IPS-NIHi7 (cell line): ENCODE results near the gene GRM8.

Experiments used
- DNase-seq: peaks from one replicate; pipeline ENCODE4 v3.0.0; 2012; ENCODE audit warnings: mixed read lengths; ENCODE audit errors: extremely low spot score

GRM8 gene

GRCh38 chr7:127252778-127253280 lies at the start of gene GRM8:
TSS of gene GRM8 (minus strand) at chr7:127252941.
- DNase-seq, result peak; percentile 87

DNA sequence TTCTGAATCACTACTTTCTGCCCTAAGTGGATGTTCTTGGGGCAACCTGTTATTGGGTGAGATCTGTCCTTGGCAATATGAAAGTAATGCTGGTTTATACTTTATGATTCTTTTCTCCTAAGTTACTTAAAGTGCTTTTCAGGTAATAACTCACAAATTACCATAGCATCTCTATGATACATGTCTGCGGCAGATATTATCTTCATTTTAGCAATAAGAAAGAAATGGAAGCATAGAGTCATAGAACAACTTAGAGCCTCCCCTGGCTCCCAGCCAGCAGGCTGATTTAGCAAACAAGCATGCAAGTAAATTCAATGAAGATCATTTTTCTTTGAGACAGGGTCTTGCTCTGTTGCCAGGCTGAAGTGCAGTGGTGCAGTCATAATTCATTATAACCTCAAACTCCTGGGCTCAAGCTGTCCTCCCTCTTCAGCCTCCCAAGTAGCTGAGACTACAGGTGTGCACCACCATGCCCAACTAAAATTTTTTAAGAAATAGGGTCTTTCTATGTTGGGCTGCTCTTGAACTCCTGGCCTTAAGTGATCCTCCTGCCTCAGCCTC lies 38.1 kb upstream of the GRM8 start:
- no peak for DNase-seq

DNA sequence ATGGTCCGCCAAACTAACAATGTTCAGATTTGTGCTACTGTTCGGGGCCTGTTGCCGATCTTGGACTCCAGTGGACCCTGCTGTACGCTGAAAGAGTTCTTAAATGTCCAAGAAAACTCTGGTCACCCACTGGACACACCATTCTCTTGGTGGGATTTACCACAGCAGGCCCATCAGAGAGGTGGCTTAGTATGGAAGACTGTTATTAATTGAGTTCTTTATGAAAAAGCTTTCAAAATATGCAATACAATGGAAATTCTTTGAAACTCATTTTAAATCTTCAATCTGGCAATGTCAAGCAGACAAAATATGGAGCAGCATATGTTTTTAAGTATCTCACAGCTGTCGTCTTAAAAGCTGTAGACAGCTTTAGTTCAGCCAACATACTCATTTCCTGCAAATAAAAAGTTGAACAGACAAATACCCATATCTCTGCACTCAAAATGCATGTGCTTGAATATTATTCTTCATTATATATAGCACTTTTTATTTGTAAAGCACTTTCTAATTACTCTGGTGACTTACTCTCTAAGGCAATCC lies 37.4 kb upstream of the GRM8 start:
- no peak for DNase-seq

DNA sequence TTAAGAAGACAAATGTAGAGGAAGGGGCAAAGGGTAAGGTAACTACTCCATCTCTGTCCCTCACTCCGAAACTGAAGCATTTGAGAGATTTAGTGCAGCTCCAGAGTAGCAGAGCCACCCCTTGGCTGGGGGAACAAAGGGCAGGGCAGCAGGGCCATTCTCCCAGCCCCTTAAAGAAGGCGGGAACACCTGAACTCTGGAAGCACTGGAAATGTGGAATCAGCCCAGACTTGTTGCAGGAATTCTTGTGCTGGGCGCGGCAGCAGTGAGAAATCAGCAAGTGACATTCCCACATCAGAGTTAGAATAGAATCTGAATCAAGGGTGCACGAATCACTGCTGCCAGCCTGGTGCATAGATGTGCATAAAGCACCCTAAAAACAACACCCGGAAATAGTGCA lies 34.4 kb upstream of the GRM8 start:
- DNase-seq, result no peak

DNA sequence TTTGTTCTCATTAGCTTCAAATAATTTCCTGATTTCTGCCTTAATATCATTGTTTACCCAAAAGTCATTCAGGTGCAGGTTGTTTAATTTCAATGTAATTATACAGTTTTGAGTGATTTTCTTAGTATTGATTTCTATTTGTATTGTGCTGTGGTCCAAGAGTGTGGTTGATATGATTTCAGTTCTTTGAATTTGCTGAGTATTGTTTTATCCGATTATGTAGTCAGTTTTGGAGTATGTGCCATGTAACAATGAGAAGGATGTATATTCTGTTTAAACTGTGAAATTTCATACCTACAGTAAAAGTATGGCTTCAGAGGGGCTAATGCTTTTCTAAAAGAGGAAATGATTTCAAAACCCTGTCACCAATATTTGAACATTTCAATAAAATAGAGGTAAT lies 17.4 kb upstream of the GRM8 start:
- no peak for DNase-seq

DNA sequence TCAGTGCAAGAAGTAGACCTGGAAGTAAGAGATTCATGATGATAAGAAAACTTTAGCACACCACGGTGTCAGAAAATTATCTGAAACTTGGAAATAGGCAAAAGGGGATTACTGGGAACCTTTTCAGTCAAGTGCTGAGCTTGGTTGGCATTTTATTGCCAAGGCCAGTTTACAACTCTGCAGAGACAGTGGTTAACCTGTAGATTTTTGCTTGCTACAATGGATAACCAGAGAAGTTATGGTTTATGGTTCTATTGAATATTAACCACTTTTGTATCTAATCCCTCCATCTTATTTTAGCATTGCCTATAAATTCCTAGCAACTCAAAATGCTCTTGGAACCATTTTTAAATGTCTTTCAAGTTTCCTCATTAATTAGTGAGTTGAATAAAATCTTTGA lies 13.3 kb upstream of the GRM8 start:
- no peak for DNase-seq

- DNase-seq, result no peak
These were observed 11.5 kb upstream of the GRM8 start for GRCh38 chr7:127264219-127264618.

DNA sequence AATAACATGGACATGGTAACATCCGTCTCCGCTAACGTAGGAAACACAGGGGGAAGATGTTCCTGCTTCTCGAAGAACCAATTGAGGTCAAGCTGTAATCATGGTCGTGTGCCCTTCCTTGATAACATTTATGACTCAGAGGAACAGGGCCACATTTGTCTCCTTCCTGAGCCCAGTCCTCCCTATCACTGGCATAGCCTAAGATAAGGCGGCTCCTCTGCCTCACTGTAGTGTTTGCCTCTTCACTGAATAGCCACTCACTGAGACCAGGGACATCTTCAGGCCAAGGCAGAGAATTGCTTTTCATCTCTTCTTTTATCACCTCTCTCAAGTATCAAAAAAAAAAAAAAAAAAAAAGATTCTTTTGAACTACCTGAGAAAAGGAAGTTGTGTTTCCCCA lies 5.4 kb upstream of the GRM8 start:
- DNase-seq, result peak; percentile 27

GRCh38 chr7:127257086-127257485 lies 4.3 kb upstream of the GRM8 start:
- no peak for DNase-seq

DNA sequence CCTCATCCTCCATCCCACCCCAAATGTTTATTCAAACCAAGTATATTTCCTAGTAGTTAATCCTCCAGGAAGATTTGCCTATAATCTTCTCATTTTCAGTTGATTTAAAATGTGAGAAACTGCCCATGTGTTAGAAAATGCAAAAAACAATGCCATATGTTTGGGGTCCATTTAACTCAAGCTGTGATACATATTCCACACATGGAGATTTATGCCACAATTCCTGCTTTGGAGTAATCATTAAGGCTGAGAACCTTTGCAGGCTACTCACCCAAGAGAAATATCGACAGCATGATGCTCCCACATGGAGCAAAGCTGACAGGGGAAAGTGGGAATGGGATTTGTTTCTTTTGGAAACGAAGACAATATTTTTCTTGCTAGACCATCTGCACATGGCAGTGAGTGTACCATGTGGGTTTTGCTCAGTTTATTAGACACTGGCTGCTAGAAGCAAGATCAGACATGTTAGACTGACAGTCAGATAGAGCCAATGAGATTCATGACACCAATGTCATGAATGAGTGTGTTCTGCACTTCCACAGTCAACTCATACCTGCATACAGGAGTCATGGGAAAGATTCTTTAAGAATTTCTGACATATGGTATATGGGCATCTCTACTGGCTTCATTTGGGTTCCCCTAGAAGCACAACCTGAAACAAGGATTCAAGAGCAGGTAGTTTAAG lies 3.4 kb upstream of the GRM8 start:
- DNase-seq, result no peak

- no peak for DNase-seq
These were observed 1.5 kb upstream of the GRM8 start for GRCh38 chr7:127254163-127254684.

DNA sequence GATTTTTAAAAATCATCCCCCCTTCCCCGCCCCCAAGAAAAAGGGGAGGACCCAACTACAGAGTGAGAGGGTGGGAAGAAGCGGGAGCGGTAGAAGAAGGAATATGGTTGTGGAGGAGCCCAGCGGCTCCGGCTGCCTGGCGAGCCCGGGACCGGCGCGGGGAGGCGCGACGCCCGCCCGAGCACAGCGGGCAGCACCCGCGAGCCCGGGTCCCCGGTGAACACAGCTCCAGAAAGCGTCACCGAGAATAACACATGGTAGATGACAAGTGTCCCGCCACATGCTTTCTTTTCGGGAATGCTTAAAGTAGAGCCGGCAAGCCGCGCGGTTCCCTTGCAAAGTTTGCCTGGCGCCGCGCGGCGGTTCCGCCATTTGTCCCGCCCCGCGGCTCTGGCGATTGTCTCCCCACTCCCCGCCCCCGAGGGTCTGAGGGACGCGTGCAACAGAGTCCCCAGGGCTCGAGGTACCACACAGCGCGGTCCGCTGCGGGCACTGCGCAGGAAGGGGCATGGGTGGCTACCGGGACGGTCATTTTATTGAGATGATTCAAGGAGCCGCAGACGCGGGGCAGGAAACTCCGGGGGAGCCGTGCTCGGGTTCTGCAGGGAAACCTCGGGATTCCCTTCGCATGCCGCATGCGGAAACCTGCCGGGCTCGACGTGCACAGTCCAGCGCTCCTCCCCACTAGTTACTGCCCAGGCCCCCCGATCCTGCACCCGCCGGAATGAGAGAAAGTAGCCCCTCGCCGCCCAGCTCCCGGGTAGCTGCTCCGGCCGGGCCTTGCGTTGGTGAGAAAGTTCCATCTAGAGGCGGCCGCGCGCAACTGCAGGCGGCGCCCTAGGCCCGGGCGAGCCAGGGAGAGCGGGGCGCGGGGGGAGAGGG lies 781 bp upstream of the GRM8 start:
- peak; percentile 82 for DNase-seq

DNA sequence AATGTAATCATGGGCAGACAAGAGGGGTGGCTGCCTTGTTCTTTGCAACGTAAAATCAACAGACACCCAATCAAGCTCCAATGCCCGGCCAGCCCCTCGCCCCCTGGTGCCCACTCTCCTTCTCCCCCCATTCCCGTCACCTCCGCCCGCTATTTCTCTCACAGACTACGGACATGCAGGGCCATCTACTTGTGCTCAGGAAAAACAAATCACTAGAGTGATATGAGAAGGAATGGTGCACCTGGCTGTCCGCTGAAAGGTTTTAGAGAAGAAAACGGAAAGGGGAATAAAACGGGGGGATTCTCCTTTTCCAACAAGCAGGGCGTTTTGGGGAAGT lies 396 bp downstream of the GRM8 start:
- DNase-seq, result no peak

DNA sequence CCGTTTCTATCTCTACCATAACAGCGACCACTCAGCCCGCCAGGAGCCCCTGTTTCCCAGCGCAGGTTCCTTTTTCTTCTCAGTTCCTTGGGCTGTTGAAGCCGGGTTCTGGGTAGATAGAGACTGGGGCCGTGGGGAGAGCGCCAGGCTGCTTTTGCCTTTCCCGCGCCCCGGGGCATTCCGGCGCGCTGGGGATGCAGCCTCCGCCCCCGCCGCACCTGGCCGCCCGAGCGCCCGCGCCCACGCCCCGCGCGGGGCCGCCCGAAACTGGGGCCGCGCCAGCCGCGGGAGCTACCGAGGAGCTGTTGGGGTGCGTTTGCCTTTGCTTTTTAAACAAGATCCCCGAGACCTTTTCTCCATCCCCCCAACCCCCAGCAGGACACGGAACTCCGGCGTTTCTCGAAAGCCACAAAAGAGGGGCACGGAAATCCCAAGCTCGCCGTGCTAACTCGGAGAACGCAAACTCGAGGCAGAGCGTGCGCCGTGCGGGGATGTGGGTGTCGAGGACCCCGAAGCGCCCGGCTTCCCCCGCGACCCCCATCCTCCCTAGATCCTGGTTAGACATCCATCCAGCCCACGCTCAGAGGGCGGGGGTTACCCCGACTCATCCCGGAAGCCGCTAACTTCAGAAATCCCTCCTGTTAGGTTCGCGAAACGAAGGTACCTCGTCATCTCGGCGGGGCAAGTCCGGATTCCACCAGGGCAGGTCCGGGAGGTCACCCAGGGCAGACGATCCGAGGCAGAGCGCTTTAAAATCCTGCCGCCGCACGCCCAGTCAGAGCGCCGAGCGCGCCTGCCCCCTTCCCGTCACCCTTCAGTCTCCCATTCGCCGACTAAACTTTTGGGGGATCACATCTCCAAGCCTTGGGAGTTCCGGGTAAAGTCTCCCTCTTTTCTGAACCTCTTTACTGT lies 1.0 kb downstream of the GRM8 start:
- DNase-seq, result peak; percentile 26

- DNase-seq, result no peak
These were observed 1.7 kb downstream of the GRM8 start for GRCh38 chr7:127251036-127251464.

GRCh38 chr7:127250312-127251035 lies 2.3 kb downstream of the GRM8 start:
- DNase-seq, result no peak

DNA sequence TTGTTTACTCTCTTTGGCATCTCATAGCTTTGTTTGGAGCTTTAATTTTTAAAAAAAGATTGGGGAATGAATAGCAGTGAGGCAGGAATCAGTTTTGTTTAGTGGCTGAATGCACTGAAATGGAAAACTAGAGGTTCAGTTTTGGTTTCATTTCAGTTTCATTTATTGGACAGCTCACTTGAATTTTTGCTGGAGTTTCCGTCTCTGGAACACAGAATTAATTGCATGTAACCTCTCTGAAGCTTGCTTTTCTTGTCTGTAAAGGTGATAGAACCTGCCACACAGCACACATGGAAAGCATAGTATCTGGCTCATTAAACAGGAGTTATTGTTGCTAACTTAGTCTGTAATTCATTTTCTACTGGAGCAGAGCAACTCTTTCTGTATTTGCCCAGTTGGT lies 7.1 kb downstream of the GRM8 start:
- no peak for DNase-seq

GRCh38 chr7:127245002-127245401 lies 7.7 kb downstream of the GRM8 start:
- DNase-seq, result no peak

DNA sequence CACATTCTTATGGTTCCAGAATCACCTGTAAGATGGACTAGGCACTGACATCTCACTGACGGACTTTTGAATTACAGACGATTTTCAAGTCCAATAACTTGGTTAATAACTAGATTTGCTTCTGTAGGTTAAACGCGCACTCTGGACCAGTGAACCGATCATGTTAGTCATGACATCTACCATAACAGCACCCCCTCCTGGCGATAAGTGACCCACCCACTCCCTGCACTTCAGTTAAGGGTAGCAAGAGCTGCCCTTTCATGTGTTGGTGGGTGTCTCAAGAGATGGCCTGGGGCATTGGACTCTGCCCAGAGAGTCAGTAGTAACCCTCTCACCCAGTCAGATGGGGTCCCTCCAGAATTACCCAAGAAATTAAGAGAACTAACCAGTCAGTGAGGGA lies 12.9 kb downstream of the GRM8 start:
- DNase-seq, result peak; percentile 48

DNA sequence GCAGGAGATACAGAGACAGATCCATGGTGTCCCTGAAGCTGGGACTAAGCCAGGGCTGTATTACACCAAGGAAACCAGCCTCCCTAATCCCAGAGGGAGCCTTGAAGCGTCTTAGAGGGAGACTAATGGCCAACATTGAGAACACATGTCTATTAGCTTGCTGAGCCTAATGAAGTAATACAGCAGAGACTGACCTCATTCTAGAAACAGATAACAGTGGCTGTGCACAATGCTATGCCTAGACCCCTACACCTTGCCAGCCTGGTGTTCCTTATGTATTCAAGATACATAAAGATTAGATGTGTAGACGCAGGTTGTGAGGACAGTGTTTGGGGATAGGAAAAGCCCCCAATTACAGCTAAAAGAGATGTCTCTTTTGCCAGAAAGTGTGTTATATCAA lies 19.1 kb downstream of the GRM8 start:
- no peak for DNase-seq

DNA sequence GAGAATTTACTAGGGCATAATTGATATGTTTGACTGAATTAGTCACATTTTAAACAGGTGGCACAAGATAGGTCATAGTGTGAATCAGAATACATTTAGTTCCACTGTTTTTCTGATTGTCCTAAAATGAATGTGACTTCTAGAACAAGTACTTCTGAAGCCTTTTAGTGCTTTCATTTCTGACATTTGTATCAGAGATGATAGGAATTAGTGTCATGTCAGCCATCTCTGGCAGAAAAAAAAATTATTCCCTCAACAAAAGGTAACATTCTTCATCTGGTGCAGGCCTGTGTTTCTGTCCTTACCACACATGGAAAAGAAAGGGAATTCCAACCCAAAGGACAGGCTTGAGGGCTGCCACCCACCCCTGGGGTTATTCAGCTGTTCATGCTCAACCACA lies 21.3 kb downstream of the GRM8 start:
- DNase-seq, result no peak
